Activated CD4-positive, alpha-beta T cell treated with anti-CD3 and anti-CD28 coated beads for 1 hour (primary cell): Measurements from ENCODE around the gene PPFIA4.
"Not testable (repeated sequence)": the region's sequence is repeated elsewhere in the genome, so short reads cannot be mapped to it uniquely, and the experiment has no call there.

Experiments used
- DNase-seq: peaks from one replicate; pipeline ENCODE4 v3.0.0-alpha.2; 2020

The PPFIA4 gene

GRCh38 chr1:203017692-203018091 is 8.6 kb upstream of the PPFIA4 start:
- no peak for DNase-seq

GRCh38 chr1:203022855-203023254 is 3.4 kb upstream of the PPFIA4 start:
- not testable (repeated sequence) for DNase-seq

GRCh38 chr1:203025686-203026030 is 633 bp upstream of the PPFIA4 start:
- DNase-seq: no peak

- no peak for DNase-seq
Measured at GRCh38 chr1:203026666-203027663, 674 bp downstream of the PPFIA4 start.

- no peak for DNase-seq
Measured at GRCh38 chr1:203028067-203028783, 1.9 kb downstream of the PPFIA4 start.

GRCh38 chr1:203028784-203029553 is 2.7 kb downstream of the PPFIA4 start:
- DNase-seq: no peak

- no peak for DNase-seq
Measured at GRCh38 chr1:203031467-203031866, 5.2 kb downstream of the PPFIA4 start.

- DNase-seq: no peak
Measured at GRCh38 chr1:203033287-203033686, 7.0 kb downstream of the PPFIA4 start.

- no peak for DNase-seq
Measured at GRCh38 chr1:203033917-203034316, 7.6 kb downstream of the PPFIA4 start.

GRCh38 chr1:203034422-203035110 is 8.3 kb downstream of the PPFIA4 start:
- no peak for DNase-seq

GRCh38 chr1:203035111-203036000 is 9.1 kb downstream of the PPFIA4 start:
- DNase-seq: no peak

- DNase-seq: no peak
Measured at GRCh38 chr1:203036135-203036534, 9.8 kb downstream of the PPFIA4 start.

- DNase-seq: no peak
Measured at GRCh38 chr1:203036537-203036936, 10.2 kb downstream of the PPFIA4 start.

- no peak for DNase-seq
Measured at GRCh38 chr1:203037509-203038190, 11.4 kb downstream of the PPFIA4 start.

GRCh38 chr1:203038217-203038741 is 12.0 kb downstream of the PPFIA4 start:
- DNase-seq: no peak

- peak; percentile 40 for DNase-seq
Measured at GRCh38 chr1:203038891-203039608, 12.8 kb downstream of the PPFIA4 start.

GRCh38 chr1:203039609-203040512 is 13.6 kb downstream of the PPFIA4 start:
- DNase-seq: no peak

GRCh38 chr1:203040513-203041275 is 14.4 kb downstream of the PPFIA4 start:
- DNase-seq: no peak
